NAMALWA (cell line): ENCODE data around the gene IFT172.
A peak's percentile ranks its signal among the peaks of the same experiment; 100 is the strongest.
"Not testable (repeated sequence)": the region's sequence is repeated elsewhere in the genome, so short reads cannot be mapped to it uniquely, and the experiment has no call there.

Experiments used
- DNase-seq: peaks from one replicate; pipeline ENCODE4 v3.0.0-alpha.2; 2015; ENCODE audit warnings: low spot score

Gene IFT172

GRCh38 chr2:27428213-27428977 is 61.1 kb downstream of the IFT172 start, which contains the start of gene NRBP1:
Gene NRBP1 (plus strand): TSS chr2:27428631. CDS start chr2:27433274, 4,643 bp downstream.
- DNase-seq = peak; percentile 96

GRCh38 chr2:27427863-27428212 is 61.7 kb downstream of the IFT172 start:
- no peak for DNase-seq

- DNase-seq = not testable (repeated sequence)
These were observed 64.5 kb downstream of the IFT172 start for GRCh38 chr2:27425039-27425438.

- DNase-seq = no peak
These were observed 66.6 kb downstream of the IFT172 start for GRCh38 chr2:27422958-27423357.

GRCh38 chr2:27421660-27422250 is 67.8 kb downstream of the IFT172 start:
- no peak for DNase-seq

GRCh38 chr2:27420996-27421395 is 68.5 kb downstream of the IFT172 start:
- DNase-seq = no peak

GRCh38 chr2:27416151-27416550 is 73.4 kb downstream of the IFT172 start:
- no peak for DNase-seq

- no peak for DNase-seq
These were observed 77.0 kb downstream of the IFT172 start for GRCh38 chr2:27412419-27413152.

GRCh38 chr2:27409321-27410073 is 80.0 kb downstream of the IFT172 start, which contains the start of gene PPM1G:
Gene PPM1G (minus strand): TSS chr2:27409591. CDS start chr2:27409422, 169 bp downstream.
- peak; percentile 95 for DNase-seq

GRCh38 chr2:27408601-27409320 is 80.8 kb downstream of the IFT172 start:
- DNase-seq = peak; percentile 51

GRCh38 chr2:27407798-27408491 is 81.6 kb downstream of the IFT172 start:
- DNase-seq = peak; percentile 66

- no peak for DNase-seq
These were observed 89.0 kb downstream of the IFT172 start for GRCh38 chr2:27400348-27401135.

GRCh38 chr2:27398962-27399361 is 90.6 kb downstream of the IFT172 start:
- no peak for DNase-seq
